Type B pancreatic cell (in vitro differentiated cells): ENCODE measurements around the gene TMEM270. TPM values are rescaled to one million over a fixed set of nuclear protein-coding genes. Genes with fewer than 3 reads are reported as not detected.

Experiments
- DNase-seq: peaks from one replicate; pipeline ENCODE4 v3.0.0; 2021; ENCODE audit warnings: mixed read lengths; ENCODE audit not compliant: unreplicated experiment; ENCODE audit errors: extremely low spot score
- H3K27ac Mint-ChIP-seq: 2 replicates; pipeline ENCODE4 v1.8.0; 2021; ENCODE audit warnings: mild to moderate bottlenecking, mixed read lengths
- H3K27me3 Mint-ChIP-seq: 2 replicates; pipeline ENCODE4 v1.8.0; 2021; ENCODE audit warnings: mixed read lengths
- H3K36me3 Mint-ChIP-seq: 2 replicates; pipeline ENCODE4 v1.8.0; 2021; ENCODE audit warnings: mixed read lengths
- H3K4me1 Mint-ChIP-seq: one replicate; pipeline ENCODE4 v1.8.0; 2021; ENCODE audit warnings: mixed read lengths; ENCODE audit not compliant: unreplicated experiment
- H3K4me3 Mint-ChIP-seq: 2 replicates; pipeline ENCODE4 v1.8.0; 2021; ENCODE audit warnings: mild to moderate bottlenecking, mixed read lengths
- H3K9me3 Mint-ChIP-seq: 2 replicates; pipeline ENCODE4 v1.8.0; 2021; ENCODE audit warnings: mixed read lengths
- total RNA-seq: library from RNA; stranded (reverse); gene quantifications from 2 replicates; pipeline ENCODE4 v1.2.1, GENCODE V29; 2021; ENCODE audit warnings: low replicate concordance
- TF ChIP-seq, protein P1 (sequence below): fragments of 200-600 bp; sonication (generic); conservative IDR thresholded peaks from 2 replicates; pipeline ENCODE4 v1.5.0; 2021; ENCODE audit warnings: antibody characterized with exemption, mild to moderate bottlenecking

Gene TMEM270
- total RNA-seq, 1 donor from 2014 or later = not detected

DNA sequence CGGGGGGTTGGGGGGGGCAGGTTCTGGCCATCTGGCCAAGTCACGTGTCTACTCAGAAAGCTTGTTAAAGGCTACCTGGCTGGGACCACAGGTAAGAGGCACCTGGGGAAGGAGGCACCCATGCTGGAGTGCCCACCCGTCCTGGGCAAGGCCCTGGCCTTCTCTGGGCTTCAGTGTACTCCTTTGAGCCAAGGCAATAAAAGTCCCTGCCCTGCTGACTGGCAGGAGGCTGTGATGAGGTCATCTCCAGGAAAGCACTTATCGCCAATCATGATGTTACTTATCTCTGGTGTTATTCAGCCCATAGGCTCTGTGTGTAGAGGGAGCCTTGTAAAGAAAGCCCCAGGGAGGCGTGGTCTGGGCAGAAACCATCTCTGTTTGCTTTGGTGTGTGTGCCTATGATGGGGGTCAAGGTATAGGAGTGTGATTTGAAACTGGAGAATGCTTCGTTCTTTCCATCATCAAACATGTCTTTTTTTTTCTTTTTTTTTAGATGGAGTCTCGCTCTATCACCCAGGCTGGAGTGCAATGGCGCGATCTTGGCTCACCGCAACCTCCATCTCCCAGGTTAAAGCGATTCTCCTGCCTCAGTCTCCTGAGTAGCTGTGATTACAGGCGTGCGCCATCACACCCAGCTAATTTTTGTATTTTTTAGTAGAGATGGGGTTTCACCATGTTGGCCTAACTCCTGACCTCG lies 32.7 kb upstream of the TMEM270 start:
- peaks cover 17% of the 10 kb centered on the region for H3K27me3 Mint-ChIP-seq
- H3K9me3 Mint-ChIP-seq = no peaks in the 10 kb centered on the region
- TF ChIP-seq, protein P1, sequence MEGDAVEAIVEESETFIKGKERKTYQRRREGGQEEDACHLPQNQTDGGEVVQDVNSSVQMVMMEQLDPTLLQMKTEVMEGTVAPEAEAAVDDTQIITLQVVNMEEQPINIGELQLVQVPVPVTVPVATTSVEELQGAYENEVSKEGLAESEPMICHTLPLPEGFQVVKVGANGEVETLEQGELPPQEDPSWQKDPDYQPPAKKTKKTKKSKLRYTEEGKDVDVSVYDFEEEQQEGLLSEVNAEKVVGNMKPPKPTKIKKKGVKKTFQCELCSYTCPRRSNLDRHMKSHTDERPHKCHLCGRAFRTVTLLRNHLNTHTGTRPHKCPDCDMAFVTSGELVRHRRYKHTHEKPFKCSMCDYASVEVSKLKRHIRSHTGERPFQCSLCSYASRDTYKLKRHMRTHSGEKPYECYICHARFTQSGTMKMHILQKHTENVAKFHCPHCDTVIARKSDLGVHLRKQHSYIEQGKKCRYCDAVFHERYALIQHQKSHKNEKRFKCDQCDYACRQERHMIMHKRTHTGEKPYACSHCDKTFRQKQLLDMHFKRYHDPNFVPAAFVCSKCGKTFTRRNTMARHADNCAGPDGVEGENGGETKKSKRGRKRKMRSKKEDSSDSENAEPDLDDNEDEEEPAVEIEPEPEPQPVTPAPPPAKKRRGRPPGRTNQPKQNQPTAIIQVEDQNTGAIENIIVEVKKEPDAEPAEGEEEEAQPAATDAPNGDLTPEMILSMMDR = no peak
- H3K36me3 Mint-ChIP-seq = no peaks in the 10 kb centered on the region
- H3K4me3 Mint-ChIP-seq = peak overlapping the region; percentile 65
- H3K4me1 Mint-ChIP-seq = peaks cover 33% of the 10 kb centered on the region
- no peak for DNase-seq
- H3K27ac Mint-ChIP-seq = peak overlapping the region; percentile 100

DNA sequence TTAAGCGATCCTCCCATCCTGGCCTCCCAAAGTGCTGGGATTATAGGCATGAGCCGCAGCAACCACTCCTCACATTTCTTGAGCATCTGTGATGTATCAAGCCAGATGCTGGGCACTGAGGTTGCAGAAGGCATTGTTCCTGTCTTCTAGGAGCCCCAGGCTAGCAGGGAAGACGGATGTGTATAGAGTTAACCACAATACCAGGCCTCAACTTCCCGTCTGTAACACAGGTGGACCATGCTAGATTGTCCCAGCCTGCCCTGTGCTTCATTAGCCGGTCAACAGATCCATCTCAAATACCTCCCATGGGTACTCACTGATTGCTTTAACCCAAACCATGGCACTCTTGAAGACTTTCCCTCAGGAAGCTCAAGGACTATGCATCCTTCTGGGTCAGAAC lies 32.0 kb upstream of the TMEM270 start:
- DNase-seq = no peak
- TF ChIP-seq, protein P1 = no peak
- H3K36me3 Mint-ChIP-seq = peaks cover 3% of the 10 kb centered on the region
- H3K27me3 Mint-ChIP-seq = peaks cover 21% of the 10 kb centered on the region
- H3K27ac Mint-ChIP-seq = peak overlapping the region; percentile 100
- H3K4me1 Mint-ChIP-seq = peaks cover 36% of the 10 kb centered on the region
- H3K9me3 Mint-ChIP-seq = no peaks in the 10 kb centered on the region
- peak overlapping the region; percentile 95 for H3K4me3 Mint-ChIP-seq

- H3K9me3 Mint-ChIP-seq = no peaks in the 10 kb centered on the region
- peaks cover 3% of the 10 kb centered on the region for H3K36me3 Mint-ChIP-seq
- peaks cover 21% of the 10 kb centered on the region for H3K27me3 Mint-ChIP-seq
- peaks cover 36% of the 10 kb centered on the region for H3K4me1 Mint-ChIP-seq
- peak overlapping the region; percentile 95 for H3K4me3 Mint-ChIP-seq
- DNase-seq = no peak
- TF ChIP-seq, protein P1 = no peak
- peak overlapping the region; percentile 100 for H3K27ac Mint-ChIP-seq
These were observed 31.5 kb upstream of the TMEM270 start for GRCh38 chr7:73829505-73829904.

DNA sequence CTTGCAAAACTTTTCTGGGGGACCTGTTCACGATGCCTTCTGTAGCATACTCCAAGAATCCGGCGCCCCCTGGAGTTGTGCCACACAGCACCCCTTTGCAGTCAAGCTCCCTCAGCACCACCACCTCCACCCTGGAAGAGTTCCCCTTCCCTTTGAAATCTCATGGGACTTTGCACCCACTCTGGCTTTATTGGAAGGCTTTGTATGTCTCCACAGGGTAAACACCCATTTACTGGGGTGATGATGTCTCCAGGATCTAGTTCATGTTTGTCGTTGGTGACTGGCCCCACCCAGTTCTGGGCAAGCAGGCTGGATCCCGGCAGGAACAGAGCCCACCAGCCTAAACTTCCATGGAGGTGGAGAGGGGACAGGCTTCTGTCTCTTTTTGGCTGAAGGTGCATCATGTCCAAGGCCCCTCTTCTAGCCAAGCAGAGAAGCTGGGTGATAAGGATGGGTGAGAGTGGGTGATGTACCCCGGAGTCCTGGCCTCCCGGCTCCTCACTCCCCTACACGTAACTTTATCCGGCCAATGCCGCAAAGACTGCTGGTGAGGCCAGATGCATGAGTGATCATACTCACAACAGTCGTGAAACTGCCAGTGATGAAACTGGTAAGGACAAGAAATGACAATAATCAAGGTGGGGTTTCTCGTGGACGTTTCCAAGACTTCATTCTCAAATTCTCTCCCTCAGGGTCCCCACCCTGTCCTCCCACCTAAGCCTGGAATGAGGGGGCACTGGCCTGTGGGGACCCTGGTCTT lies 30.9 kb upstream of the TMEM270 start:
- H3K4me3 Mint-ChIP-seq = peak overlapping the region; percentile 95
- H3K4me1 Mint-ChIP-seq = peaks cover 36% of the 10 kb centered on the region
- no peak for DNase-seq
- TF ChIP-seq, protein P1 = no peak
- peaks cover 21% of the 10 kb centered on the region for H3K27me3 Mint-ChIP-seq
- peak overlapping the region; percentile 100 for H3K27ac Mint-ChIP-seq
- H3K9me3 Mint-ChIP-seq = no peaks in the 10 kb centered on the region
- H3K36me3 Mint-ChIP-seq = peaks cover 3% of the 10 kb centered on the region

GRCh38 chr7:73830681-73831583 lies 30.0 kb upstream of the TMEM270 start, which contains the start of gene CLDN4:
Gene CLDN4, plus strand, starts transcription at chr7:73830996. Its CDS starts 206 bp downstream, at chr7:73831202.
- Mint-ChIP-seq H3K27ac (peak within 1 kb of the TSS; percentile 100), H3K36me3 (peaks cover 3% of the 10 kb centered on the region), H3K9me3 (no peaks in the 10 kb centered on the region), H3K27me3 (peaks cover 21% of the 10 kb centered on the region), H3K4me1 (peaks cover 36% of the 10 kb centered on the region), H3K4me3 (peak within 1 kb of the TSS; percentile 95)
- TF ChIP-seq, protein P1 = no peak
- DNase-seq = peak; percentile 85
